ENCODE measurements around the gene XXYLT1. TPM values are rescaled to one million over a fixed set of nuclear protein-coding genes. Genes with fewer than 3 reads are reported as not detected.

XXYLT1 gene
- total RNA-seq, 4 donors from 2014 or later: 9.6 to 17.7 (median 13.2) TPM

DNA sequence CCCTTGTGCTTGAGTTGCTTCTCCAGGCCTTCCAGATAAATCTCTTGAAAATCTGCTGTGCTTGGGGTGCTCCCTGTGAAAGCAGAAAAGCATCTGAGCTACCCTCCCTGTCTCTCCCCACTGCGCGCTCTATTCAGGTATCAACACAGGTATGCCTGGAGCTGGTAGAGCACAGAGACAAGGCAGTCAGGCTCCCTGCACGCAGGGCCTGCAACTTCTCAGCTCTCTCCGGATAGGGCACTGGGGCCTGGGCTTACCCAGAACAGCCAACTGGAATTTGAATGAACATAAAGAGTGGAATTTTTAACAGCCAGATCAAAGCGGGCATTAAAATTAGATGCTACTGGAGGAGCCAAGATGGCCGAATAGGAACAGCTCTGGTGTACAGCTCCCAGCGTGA is 183.6 kb downstream of the XXYLT1 start:
- Histone ChIP-seq H3K36me3 (no peaks in the 10 kb centered on the region), H3K9me3 (no peaks in the 10 kb centered on the region), H3K27me3 (no peaks in the 10 kb centered on the region), H3K4me1 (no peaks in the 10 kb centered on the region), H3K4me3 (no peak overlapping the region), H3K27ac (no peak overlapping the region)
- no peak for TF ChIP-seq POLR2A (IDR thresholded peaks at IDR 0.05)
- TF ChIP-seq EP300 (IDR thresholded peaks at IDR 0.05): no peak
- TF ChIP-seq, protein P1, sequence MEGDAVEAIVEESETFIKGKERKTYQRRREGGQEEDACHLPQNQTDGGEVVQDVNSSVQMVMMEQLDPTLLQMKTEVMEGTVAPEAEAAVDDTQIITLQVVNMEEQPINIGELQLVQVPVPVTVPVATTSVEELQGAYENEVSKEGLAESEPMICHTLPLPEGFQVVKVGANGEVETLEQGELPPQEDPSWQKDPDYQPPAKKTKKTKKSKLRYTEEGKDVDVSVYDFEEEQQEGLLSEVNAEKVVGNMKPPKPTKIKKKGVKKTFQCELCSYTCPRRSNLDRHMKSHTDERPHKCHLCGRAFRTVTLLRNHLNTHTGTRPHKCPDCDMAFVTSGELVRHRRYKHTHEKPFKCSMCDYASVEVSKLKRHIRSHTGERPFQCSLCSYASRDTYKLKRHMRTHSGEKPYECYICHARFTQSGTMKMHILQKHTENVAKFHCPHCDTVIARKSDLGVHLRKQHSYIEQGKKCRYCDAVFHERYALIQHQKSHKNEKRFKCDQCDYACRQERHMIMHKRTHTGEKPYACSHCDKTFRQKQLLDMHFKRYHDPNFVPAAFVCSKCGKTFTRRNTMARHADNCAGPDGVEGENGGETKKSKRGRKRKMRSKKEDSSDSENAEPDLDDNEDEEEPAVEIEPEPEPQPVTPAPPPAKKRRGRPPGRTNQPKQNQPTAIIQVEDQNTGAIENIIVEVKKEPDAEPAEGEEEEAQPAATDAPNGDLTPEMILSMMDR (IDR thresholded peaks at IDR 0.05): no peak
- no peak for DNase-seq (ENCODE audit: low spot score in 2 of 2)
- 79 to 82% methylated on average over 7 of the region's 7 CpGs for WGBS, 2 donors

DNA sequence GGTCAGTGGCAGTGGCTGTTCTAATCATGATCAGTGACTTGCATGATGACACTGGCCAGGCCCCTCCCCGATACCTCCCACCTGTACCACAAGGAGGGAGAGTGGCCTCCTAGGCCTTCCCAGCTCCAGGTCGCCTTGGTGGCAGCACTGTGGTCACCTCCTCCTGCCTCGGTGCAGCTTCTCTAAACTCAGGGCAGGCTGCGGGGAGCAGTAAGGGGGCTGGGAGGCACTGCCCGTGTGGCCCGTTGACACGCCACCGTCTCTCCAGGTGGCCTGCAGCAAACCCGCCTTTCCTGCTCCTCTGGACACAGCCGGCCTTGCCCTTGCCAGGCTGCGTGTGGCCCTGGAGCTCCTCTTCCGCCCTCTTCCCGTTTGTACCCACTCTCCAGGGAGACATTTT is 184.1 kb downstream of the XXYLT1 start:
- Histone ChIP-seq H3K4me3 (no peak overlapping the region), H3K9me3 (no peaks in the 10 kb centered on the region), H3K36me3 (no peaks in the 10 kb centered on the region), H3K27me3 (no peaks in the 10 kb centered on the region), H3K27ac (no peak overlapping the region), H3K4me1 (no peaks in the 10 kb centered on the region)
- no peak for DNase-seq (ENCODE audit: low spot score in 2 of 2)
- WGBS, 2 donors: 82 to 91% methylated on average over 13 of the region's 13 CpGs
- TF ChIP-seq POLR2A (IDR thresholded peaks at IDR 0.05) (no peak), EP300 (IDR thresholded peaks at IDR 0.05) (no peak)
- TF ChIP-seq, protein P1 (IDR thresholded peaks at IDR 0.05): no peak

DNA sequence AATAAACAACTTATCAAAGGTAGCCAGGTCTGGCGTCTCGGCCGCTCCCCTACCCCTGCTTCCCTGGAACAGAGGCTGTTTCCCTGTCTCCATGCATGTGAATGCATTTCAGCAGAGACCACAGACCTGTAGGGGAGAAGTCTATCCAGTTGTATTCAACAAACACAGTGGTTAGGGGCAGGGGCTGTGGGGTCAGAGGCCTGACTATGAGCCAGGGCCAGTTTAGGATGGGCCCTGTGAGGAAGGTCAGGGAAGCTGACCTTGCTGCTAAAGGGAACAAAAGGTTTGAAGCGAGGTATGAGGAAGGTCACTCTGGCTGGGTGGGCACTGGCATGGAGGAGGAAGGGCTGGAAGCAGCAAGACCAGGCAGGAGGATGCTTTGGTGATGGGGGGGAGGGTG is 184.6 kb downstream of the XXYLT1 start:
- Histone ChIP-seq H3K36me3 (no peaks in the 10 kb centered on the region), H3K27me3 (no peaks in the 10 kb centered on the region), H3K4me1 (no peaks in the 10 kb centered on the region), H3K9me3 (no peaks in the 10 kb centered on the region), H3K4me3 (no peak overlapping the region), H3K27ac (no peak overlapping the region)
- 92 to 97% methylated on average over 4 of the region's 4 CpGs for WGBS, 2 donors
- DNase-seq (ENCODE audit: low spot score in 2 of 2): no peak
- TF ChIP-seq, protein P1 (IDR thresholded peaks at IDR 0.05): no peak
- TF ChIP-seq POLR2A (IDR thresholded peaks at IDR 0.05) (no peak), EP300 (IDR thresholded peaks at IDR 0.05) (no peak)

DNA sequence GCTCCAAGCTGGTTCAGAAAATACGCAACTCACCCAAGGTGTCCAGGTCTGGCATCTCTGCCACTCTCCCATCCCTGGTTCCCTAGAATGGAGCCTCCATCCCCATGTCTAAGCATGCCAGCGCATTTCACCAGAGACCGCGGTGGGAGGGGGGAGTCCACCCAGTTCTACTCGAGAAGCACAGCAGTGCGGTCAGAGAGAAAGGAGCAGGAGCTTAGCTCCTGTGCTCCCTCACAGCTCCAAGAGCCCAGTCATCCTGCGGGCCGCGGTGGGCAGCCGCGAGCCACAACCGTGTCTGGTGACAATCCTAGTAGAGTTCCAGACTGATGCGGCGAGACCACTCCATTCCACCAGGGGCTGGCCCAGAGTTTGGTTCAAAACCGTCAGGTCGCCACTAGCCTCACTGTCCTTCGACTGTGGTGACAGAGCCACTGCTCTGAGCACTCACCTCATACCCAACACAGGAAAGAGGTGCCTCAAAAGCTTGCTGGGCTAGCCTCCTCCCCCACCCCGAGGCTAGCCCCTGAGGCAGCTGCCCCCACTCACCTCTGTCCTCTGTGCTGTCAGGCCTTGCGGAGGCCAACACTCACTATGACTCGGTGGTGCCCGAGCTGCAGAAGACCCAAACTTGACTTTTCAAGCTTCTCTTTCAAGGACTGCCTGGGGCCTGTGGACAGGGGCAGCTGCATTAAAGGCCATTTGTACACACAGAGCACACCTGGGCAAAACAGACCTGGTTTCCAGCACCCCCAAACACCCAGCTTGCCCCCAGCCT is 185.4 kb downstream of the XXYLT1 start:
- no peaks in the 10 kb centered on the region for H3K9me3 ChIP-seq
- H3K4me3 ChIP-seq: no peak overlapping the region
- 91 to 93% methylated on average over 18 to 20 of the region's 21 CpGs for WGBS, 2 donors
- no peak overlapping the region for H3K27ac ChIP-seq
- H3K36me3 ChIP-seq: no peaks in the 10 kb centered on the region
- H3K27me3 ChIP-seq: no peaks in the 10 kb centered on the region
- H3K4me1 ChIP-seq: peaks cover 0 to 3% (median 0%) of the 10 kb centered on the region in 4 donors
- no peak for DNase-seq (ENCODE audit: low spot score in 2 of 2)
- TF ChIP-seq, protein P1 (IDR thresholded peaks at IDR 0.05): no peak
- TF ChIP-seq EP300 (IDR thresholded peaks at IDR 0.05) (no peak), POLR2A (IDR thresholded peaks at IDR 0.05) (no peak)

DNA sequence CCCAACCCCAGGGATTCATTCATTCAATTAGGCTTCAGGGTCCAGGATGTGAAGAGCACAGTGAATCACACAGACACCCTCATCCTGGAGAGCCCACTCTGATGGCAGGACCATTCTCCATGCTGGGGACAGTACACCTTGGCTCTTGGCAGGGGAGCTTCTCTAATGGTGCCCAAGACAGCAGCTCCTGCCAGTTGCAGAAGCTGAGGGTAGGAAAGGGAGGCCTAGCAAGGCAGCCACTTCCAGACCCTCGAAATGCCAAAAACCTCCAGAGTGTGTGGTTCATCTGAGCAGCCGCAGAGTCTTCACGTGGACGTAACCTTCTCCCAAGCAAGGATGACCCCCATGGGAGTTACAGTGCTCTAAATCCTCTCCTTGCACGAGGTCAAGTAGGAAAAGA is 186.2 kb downstream of the XXYLT1 start:
- Histone ChIP-seq H3K27me3 (no peaks in the 10 kb centered on the region), H3K27ac (no peak overlapping the region), H3K9me3 (no peaks in the 10 kb centered on the region), H3K4me1 (peaks cover 0 to 8% (median 0%) of the 10 kb centered on the region in 4 donors), H3K36me3 (no peaks in the 10 kb centered on the region), H3K4me3 (no peak overlapping the region)
- WGBS, 2 donors: 71 to 76% methylated on average over 5 of the region's 5 CpGs
- TF ChIP-seq, protein P1 (IDR thresholded peaks at IDR 0.05): no peak
- no peak for TF ChIP-seq EP300 (IDR thresholded peaks at IDR 0.05)
- TF ChIP-seq POLR2A (IDR thresholded peaks at IDR 0.05): no peak
- no peak for DNase-seq (ENCODE audit: low spot score in 2 of 2)

Data from tibial nerve (tissue), 4 donors.